Neuron (in vitro differentiated cells): ENCODE data around the gene SDR39U1.
"Not testable (repeated sequence)": the region's sequence is repeated elsewhere in the genome, so short reads cannot be mapped to it uniquely, and the experiment has no call there.

Experiments
- H2AFZ ChIP-seq: one replicate; pipeline ENCODE4 v1.6.1; 2013; ENCODE audit warnings: low read depth, mild to moderate bottlenecking, inconsistent platforms, low read length, moderate library complexity
- H3K27me3 ChIP-seq: one replicate; pipeline ENCODE4 v1.6.1; 2013; ENCODE audit warnings: low read length; ENCODE audit not compliant: insufficient read depth
- H3K36me3 ChIP-seq: one replicate; pipeline ENCODE4 v1.6.1; 2013; ENCODE audit warnings: low read length; ENCODE audit not compliant: insufficient read depth
- H3K4me1 ChIP-seq: one replicate; pipeline ENCODE4 v1.6.1; 2013; ENCODE audit warnings: low read length; ENCODE audit not compliant: insufficient read depth
- H3K4me3 ChIP-seq: 2 replicates; pipeline ENCODE4 v1.5.1; 2013; ENCODE audit warnings: mild to moderate bottlenecking, low read length, moderate library complexity
- H3K9me3 ChIP-seq: one replicate; pipeline ENCODE4 v1.6.1; 2013; ENCODE audit warnings: low read length

Gene SDR39U1

DNA sequence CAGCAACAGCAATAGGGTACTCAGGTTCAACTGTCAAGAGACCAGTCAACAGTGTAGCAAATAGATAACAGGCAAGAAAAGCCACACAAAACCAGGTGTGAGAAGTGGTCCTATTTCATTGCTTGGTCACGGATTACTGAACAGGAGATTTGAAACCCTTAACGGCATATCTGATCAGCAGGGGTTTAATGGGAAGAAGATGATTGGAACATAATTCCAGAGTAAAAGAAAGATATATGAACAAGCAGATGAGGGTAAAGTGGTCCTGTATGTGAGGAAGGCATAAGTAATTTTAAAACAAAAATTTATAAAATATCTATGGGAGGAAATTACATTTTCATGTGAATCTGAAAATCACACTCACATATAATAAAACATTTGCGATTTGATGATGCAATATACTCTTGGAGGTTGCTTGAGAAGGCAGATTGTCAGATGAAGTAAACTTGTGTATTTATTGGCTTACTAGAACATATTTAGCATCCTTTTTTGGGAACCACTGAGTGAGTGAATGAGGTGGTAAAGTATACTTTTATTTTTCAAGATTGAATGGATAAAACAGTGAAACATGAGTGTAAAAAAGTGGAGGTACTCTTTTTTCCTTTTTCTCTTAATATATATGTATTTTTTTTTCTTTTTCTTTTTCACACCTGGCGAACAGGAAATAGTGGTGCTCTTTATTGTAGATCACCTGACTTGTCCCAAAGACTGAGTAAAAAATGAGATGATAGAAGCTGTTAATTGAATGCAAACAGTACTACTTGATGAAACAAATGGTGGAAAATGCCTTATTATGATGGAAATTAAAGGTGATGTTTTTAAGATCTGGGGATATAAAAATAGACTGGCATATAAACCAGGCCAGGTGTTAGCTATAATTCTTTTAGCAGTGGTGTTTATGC lies 21.6 kb upstream of the SDR39U1 start:
- no peaks in the 10 kb centered on the region for H3K36me3 ChIP-seq
- no peak overlapping the region for H2AFZ ChIP-seq
- H3K27me3 ChIP-seq: no peaks in the 10 kb centered on the region
- H3K4me3 ChIP-seq: no peak overlapping the region
- H3K9me3 ChIP-seq: no peaks in the 10 kb centered on the region
- H3K4me1 ChIP-seq: no peaks in the 10 kb centered on the region

DNA sequence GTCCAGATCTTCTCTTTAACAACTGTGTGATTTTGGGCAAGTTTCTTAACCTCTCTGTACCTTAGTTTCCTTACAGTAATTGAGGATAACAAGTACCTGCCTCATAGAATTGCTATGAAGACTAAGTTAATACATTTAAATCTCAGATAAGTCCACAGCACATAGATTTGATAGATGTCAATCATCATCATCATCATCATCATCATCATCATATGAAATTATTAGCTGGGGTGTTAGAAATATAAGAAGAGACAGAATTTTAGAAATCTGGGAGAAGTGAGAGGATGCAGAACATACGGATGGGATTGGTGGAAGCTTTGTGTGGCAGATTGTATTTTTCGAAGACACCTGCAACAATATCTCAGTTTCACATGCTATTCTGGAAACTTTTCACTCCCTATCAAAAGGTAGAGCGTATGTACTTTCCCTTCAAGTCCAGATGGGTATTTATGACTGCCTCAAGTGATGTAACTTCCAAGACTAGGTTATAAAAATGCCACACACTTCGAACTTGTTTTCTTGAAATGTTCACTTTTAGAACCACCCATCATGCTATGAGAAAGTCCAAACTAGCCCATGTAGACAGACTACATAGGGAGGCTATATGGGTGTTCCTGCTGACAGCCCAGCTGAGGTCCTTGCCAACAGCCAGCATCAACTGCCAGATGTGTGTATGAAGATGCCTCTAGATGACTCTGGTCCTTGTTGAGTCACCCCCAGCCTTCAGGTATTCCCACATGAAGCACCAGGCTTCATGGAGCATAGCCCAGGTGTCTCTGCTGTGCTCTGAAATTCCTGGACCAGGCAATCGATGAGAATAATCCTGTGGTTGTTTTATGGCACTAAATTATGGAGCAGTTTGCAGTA lies 20.7 kb upstream of the SDR39U1 start:
- no peaks in the 10 kb centered on the region for H3K36me3 ChIP-seq
- no peak overlapping the region for H3K4me3 ChIP-seq
- no peaks in the 10 kb centered on the region for H3K27me3 ChIP-seq
- H3K9me3 ChIP-seq: no peaks in the 10 kb centered on the region
- H3K4me1 ChIP-seq: no peaks in the 10 kb centered on the region
- no peak overlapping the region for H2AFZ ChIP-seq

DNA sequence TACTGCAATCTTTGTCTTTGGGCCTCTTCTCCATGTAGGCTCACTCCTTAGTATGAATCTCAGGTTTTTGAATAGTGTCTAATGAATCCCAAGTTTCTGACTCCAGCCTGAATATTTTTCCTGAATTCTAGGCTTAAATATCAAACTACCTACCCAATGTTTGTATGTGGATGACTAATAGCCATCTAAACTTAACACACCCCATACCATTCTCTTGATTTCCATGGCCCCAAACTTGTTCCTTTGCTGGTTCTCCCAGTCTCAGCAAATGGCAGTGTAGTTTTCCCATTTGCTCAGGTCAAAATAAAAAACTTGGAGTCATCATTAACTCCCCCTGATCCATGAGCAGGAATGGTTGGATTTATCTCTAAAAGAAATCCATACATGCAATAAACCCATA lies 18.8 kb upstream of the SDR39U1 start:
- H3K4me3 ChIP-seq: no peak overlapping the region
- H2AFZ ChIP-seq: no peak overlapping the region

DNA sequence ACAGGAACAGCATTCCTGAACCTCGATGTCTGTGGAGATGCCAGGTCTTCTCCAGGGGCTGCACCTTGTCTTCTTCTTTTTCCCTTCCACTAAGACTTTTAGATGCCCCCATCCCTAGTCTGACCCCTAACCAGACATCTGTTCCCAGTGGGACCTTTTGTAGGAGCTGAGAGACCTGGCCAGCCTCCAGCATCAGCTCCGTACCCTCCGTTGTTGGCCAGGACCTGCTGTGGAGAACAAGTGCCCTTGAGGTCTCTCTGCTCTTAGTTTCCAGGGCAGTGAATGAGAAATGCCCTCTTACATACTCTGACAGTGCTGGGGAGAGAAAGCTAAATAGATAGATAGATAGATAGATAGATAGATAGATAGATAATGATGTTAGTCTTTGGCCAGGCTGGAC lies 16.8 kb upstream of the SDR39U1 start:
- Histone ChIP-seq H3K36me3 (no peaks in the 10 kb centered on the region), H3K27me3 (no peaks in the 10 kb centered on the region), H3K9me3 (no peaks in the 10 kb centered on the region), H2AFZ (no peak overlapping the region), H3K4me1 (no peaks in the 10 kb centered on the region), H3K4me3 (no peak overlapping the region)

More for the DNA sequence above, 18.8 kb upstream of the SDR39U1 start:
- Histone ChIP-seq H3K9me3 (no peaks in the 10 kb centered on the region), H3K36me3 (no peaks in the 10 kb centered on the region), H3K4me1 (no peaks in the 10 kb centered on the region), H3K27me3 (no peaks in the 10 kb centered on the region)

DNA sequence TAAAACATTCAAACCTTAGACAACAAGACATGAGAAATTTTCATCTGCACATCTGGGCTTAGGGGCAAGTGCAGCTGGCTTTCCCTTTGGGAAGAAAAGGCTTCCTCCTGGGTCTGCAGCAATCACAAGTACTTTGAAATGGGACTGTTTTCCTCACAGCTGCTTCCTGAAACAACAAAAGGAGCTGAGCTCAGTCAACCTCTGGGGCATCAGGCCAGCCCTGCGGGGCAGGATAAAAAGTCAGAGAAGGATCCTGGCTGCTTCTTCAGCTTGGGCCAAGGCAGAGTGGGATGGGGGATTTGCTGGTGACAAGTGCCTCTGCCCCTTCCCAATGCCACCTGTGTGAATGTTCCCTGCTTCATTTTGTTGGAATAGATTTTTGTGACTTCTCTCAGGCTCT lies 16.2 kb upstream of the SDR39U1 start:
- Histone ChIP-seq H3K27me3 (no peaks in the 10 kb centered on the region), H3K4me3 (no peak overlapping the region), H2AFZ (no peak overlapping the region), H3K4me1 (no peaks in the 10 kb centered on the region), H3K36me3 (no peaks in the 10 kb centered on the region), H3K9me3 (no peaks in the 10 kb centered on the region)

DNA sequence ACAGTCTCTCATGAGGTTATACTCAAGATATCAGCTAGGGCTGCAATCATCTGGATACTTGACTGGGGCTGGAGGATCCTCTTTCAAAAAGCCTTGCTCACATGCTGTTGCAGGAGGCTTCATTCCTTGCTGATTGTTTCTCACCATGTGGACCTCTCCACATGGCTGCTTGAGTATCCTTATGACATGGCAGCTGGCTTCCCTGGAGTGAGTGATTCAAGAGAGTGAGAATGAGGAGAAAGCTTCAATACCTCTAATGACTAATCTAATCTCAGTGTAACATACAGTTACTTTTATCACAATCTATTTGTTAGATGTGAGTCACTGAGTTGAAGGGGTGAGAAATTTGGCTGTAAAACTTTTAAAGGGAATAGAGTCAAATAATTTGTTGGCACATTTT lies 14.4 kb upstream of the SDR39U1 start:
- Histone ChIP-seq H3K9me3 (no peaks in the 10 kb centered on the region), H3K4me3 (no peak overlapping the region), H2AFZ (no peak overlapping the region), H3K36me3 (no peaks in the 10 kb centered on the region), H3K27me3 (no peaks in the 10 kb centered on the region), H3K4me1 (no peaks in the 10 kb centered on the region)

DNA sequence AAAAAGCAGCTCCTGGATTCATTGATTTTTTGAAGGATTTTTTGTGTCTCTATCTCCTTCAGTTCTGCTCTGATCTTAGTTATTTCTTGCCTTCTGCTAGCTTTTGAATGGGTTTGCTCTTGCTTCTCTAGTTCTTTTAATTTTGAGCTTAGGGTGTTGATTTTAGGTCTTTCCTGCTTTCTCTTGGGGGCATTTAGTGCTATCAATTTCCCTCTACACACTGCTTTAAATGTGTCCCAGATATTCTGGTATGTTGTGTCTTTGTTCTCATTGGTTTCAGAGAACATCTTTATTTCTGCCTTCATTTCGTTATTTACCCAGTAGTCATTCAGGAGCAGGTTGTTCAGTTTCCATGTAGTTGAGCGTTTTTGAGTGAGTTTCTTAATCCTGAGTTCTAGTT lies 8.3 kb upstream of the SDR39U1 start:
- not testable (repeated sequence) for H3K36me3 ChIP-seq, H3K9me3 ChIP-seq, H3K4me3 ChIP-seq, H3K27me3 ChIP-seq, H3K4me1 ChIP-seq, H2AFZ ChIP-seq

DNA sequence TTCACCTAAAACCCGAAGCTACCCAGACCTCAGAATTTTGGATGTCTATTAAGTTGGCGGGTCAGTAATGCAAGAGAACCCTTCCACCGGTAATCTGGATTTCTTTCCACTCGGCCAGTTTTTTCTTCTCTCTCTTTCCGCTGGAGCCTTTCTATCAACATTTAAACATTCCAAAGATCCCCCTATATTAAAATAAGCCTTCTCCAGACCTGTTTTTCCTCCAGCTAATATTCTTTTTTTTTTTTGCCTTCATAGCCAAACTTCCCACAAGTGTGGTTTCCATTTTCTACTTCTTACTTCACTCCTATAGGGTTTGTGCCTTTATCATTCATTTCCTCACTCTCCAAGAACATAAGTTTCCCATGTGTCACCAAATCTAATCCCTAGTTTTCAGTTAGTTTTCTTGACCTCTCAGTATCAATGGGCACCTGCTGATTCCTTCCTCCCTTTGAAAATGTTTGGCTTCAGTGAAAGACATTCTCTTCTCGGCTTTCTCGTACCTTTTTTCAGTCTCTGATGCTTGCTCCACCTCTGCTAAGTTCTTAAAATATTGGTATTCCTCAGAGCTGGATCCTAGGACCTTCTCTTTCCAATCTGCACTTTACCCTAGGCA lies 583 bp upstream of the SDR39U1 start:
- no peaks in the 10 kb centered on the region for H3K9me3 ChIP-seq
- H3K36me3 ChIP-seq: peaks cover 30% of the 10 kb centered on the region
- peak overlapping the region; percentile 66 for H3K4me3 ChIP-seq
- H2AFZ ChIP-seq: peak overlapping the region; percentile 46
- no peaks in the 10 kb centered on the region for H3K27me3 ChIP-seq
- peaks cover 12% of the 10 kb centered on the region for H3K4me1 ChIP-seq

DNA sequence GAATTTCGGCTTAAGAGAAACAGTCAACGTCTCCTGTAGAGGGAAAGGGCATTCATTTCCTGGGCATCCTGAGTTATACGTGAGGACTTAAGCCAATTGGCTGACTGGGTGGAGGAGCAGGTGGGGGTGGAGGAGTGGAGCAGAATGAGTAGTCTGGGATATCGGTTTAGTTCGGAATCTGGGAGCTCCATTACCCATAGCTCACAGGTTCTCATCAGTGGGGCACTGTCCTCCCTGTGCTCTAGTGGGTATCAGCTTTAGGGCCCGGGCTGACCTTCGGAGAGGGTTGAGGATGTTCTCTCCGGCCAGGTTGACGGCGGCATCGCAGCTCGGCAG lies 704 bp downstream of the SDR39U1 start:
- Histone ChIP-seq H2AFZ (peak overlapping the region; percentile 32), H3K27me3 (no peaks in the 10 kb centered on the region), H3K9me3 (no peaks in the 10 kb centered on the region), H3K36me3 (peaks cover 43% of the 10 kb centered on the region), H3K4me3 (peak overlapping the region; percentile 66), H3K4me1 (peaks cover 12% of the 10 kb centered on the region)

DNA sequence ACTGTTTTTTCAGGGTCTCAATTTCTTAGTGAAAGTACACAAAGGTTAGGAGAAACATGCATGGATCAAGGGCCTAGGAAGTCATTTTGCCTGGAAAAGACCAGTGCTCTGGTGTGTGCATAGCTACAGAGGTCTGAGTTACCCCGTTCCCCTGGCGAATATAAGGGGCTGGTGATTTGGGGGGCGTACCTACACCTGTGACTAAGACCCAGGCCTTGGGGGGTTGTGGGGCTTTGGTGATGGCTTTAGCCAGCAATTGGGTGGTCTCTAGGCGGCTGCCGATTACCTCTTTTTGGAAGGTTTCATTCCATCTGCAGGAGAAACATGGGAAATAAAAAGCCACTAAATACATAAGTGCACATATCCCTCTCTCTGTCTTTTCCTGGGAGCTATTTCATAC lies 1.1 kb downstream of the SDR39U1 start:
- Histone ChIP-seq H2AFZ (no peak overlapping the region), H3K4me1 (peaks cover 12% of the 10 kb centered on the region), H3K4me3 (peak overlapping the region; percentile 66), H3K36me3 (peaks cover 43% of the 10 kb centered on the region), H3K9me3 (no peaks in the 10 kb centered on the region), H3K27me3 (no peaks in the 10 kb centered on the region)

DNA sequence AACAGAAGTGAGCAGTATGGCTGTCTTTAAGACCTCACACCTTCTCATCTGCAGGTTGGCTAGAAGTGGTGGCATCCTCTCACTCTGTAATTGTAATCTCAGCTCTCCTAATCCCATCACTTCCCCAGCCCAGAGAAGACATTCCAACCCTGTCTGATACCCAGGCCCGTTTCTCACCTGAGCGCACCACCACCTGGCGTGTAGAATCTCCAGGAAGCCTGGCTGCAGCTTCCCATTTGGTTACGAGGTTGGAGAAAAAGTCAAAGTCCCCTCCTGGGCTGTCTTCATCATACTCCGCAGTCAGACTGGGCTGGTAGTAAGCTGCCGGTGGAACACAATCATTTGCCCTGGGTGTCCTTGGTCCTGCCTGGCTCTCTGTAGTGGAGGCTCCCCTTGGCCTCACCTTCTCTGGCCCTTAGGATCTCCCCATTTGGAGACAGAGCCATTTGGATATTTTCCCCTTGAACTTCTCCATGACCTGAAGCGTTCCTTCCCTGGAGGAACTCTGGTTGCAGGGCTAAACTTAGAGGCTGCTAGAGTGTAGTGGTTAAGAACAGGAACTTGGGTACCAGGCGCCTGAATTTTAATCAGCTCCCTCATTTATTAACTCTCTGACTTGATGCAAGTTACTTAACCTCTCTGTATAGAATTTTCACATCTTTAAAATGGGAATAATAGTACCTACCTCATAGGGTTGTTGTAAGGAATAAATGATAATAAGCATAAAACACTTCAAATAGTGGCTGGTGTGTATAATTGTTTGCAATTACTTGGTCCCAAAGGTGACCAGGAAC lies 1.8 kb downstream of the SDR39U1 start:
- Histone ChIP-seq H3K36me3 (peaks cover 43% of the 10 kb centered on the region), H3K4me1 (peaks cover 12% of the 10 kb centered on the region), H2AFZ (no peak overlapping the region), H3K9me3 (no peaks in the 10 kb centered on the region), H3K27me3 (no peaks in the 10 kb centered on the region), H3K4me3 (no peak overlapping the region)

DNA sequence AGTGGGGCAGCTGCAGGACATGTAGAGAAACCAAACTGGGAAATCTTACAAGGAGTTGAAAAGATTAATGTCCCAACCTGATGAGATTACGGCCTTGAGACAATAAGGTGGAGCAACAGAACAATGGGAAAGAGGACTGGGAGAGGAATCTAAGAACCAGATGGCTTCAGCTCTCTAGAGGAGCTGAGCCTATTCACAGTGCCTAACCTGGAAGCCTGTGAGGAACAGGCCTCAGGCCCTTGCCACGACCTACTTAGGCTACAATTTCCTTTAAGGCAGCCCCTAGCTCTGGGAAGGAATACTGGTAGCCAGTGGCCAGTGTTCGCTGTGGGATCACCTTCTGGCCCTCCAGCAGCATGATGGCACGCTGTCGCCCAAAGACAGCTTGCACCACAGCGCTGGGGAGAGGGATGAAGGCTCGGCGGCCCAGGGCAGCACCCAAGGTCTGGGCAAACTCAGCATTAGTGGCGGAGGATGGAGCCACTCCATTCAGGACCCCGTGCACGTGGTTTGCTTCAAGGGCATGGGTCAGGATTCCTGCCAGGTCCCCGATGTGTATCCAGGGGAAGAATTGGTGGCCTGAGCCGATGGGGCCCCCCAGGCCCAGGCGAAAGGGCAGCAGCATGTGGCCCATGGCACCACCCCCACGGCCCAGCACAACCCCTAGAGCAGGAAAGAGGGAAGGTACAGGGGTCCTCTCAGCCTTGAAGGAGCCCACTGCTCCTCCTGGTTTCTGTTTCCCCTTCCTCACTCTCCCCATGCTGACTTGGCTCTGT lies 2.6 kb downstream of the SDR39U1 start:
- H3K4me1 ChIP-seq: peaks cover 12% of the 10 kb centered on the region
- no peak overlapping the region for H3K4me3 ChIP-seq
- H3K36me3 ChIP-seq: peaks cover 43% of the 10 kb centered on the region
- no peaks in the 10 kb centered on the region for H3K27me3 ChIP-seq
- no peak overlapping the region for H2AFZ ChIP-seq
- no peaks in the 10 kb centered on the region for H3K9me3 ChIP-seq
